ENCODE results near the gene DGAT2.
A peak's percentile ranks its signal among the peaks of the same experiment; 100 is the strongest.

DGAT2 gene

DNA sequence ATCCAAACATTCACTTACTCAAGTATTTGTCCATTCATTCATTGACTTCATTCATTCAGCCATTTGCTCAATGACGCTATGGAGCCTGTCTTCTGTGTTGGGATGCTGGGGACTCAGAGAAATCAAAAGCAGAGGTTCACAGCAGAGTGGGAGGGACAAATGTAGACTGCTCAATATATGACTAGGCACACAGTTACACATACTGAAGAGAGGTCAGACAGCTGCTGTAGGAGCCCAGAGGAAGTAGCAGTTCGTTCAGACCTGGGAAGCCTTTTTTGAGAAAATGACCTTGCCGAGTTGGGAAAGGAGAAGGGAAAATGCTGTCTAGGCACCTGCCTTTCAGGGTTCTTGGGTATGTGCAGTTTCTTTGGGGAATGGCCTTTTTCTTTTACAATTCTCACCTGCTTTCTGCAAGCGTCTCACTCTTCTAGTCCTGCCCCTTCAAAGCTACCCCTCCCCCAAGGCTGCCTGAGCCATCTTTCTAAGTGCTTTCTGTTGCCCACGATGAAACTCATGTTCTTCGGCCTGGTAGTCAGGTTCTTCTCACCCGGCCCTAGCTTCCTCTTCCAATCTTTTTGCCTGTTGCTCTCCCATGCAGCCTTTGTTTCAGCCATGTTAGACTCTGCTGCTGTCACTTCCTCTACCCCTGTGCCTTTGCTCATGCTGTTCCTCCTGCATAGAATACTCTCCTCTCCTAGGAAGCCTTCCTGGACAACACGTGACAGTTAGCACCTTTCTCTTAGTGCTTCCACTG is 42.2 kb downstream of the DGAT2 start:
- H3K4me3 ChIP-seq (ENCODE audit: low read depth, low read length), result peak overlapping the region; percentile 37
- DNase-seq (ENCODE audit: low read depth), result peak; percentile 68
- no peak for TF ChIP-seq POLR2A (IDR thresholded peaks at IDR 0.05; ENCODE audit: extremely low read depth, insufficient read length)
- TF ChIP-seq MYC (IDR thresholded peaks at IDR 0.05; ENCODE audit: low read depth, low read length), result no peak
- TF ChIP-seq MAX (IDR thresholded peaks at IDR 0.05; ENCODE audit: low read depth, low read length), result no peak
- TF ChIP-seq, protein P1, sequence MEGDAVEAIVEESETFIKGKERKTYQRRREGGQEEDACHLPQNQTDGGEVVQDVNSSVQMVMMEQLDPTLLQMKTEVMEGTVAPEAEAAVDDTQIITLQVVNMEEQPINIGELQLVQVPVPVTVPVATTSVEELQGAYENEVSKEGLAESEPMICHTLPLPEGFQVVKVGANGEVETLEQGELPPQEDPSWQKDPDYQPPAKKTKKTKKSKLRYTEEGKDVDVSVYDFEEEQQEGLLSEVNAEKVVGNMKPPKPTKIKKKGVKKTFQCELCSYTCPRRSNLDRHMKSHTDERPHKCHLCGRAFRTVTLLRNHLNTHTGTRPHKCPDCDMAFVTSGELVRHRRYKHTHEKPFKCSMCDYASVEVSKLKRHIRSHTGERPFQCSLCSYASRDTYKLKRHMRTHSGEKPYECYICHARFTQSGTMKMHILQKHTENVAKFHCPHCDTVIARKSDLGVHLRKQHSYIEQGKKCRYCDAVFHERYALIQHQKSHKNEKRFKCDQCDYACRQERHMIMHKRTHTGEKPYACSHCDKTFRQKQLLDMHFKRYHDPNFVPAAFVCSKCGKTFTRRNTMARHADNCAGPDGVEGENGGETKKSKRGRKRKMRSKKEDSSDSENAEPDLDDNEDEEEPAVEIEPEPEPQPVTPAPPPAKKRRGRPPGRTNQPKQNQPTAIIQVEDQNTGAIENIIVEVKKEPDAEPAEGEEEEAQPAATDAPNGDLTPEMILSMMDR (IDR thresholded peaks at IDR 0.05; ENCODE audit: low read depth, low read length), result no peak

DNA sequence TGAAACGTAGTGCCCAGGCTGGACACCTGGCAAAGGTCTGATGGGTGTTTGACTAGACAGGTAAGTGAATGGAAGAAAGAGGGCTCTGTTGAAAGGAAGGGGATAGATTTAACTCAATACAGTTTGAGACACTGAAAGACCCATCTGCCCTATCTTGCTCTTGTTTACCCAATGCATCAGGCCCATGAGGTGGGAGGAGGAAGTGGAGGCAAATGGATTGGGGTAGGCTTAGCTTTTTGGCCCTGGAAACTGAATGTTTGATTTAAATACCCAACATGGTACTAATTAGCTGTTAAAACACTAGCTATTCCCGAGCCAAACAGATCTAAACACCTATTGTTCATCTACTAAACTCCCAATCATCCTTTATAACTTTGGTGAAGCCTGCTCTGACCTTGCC is 42.9 kb downstream of the DGAT2 start:
- TF ChIP-seq, protein P1 (IDR thresholded peaks at IDR 0.05; ENCODE audit: low read depth, low read length), result no peak
- TF ChIP-seq POLR2A (IDR thresholded peaks at IDR 0.05; ENCODE audit: extremely low read depth, insufficient read length), result no peak
- TF ChIP-seq MYC (IDR thresholded peaks at IDR 0.05; ENCODE audit: low read depth, low read length), result no peak
- no peak for TF ChIP-seq MAX (IDR thresholded peaks at IDR 0.05; ENCODE audit: low read depth, low read length)
- peak overlapping the region; percentile 37 for H3K4me3 ChIP-seq (ENCODE audit: low read depth, low read length)
- DNase-seq (ENCODE audit: low read depth), result peak; percentile 35

DNA sequence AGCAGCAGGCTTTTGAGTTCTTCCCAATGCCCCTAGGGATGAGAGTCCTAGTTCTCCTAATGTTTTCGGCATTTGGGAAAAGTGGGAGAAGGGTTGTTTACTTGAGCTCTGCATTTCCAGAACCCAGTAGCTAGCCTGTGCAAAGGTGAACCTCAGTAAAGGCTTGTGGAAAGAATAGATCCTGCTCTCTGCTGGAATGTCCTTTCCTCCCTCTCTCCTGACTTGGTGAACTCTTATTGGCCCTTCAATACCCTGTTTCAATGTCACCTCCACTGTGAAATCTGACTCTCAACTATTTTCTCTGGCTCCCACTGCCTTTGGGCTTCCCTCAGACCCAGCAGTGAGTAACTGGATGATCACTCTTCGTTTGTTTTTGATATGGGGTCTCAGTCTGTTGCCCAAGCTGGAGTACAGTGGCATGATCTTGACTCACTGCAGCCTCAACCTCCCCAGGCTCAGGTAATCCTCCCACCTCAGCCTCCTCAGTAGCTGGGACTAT is 44.0 kb downstream of the DGAT2 start:
- TF ChIP-seq, protein P1 (IDR thresholded peaks at IDR 0.05; ENCODE audit: low read depth, low read length), result no peak
- TF ChIP-seq MYC (IDR thresholded peaks at IDR 0.05; ENCODE audit: low read depth, low read length), result no peak
- TF ChIP-seq POLR2A (IDR thresholded peaks at IDR 0.05; ENCODE audit: extremely low read depth, insufficient read length), result no peak
- no peak for TF ChIP-seq MAX (IDR thresholded peaks at IDR 0.05; ENCODE audit: low read depth, low read length)
- no peak for DNase-seq (ENCODE audit: low read depth)
- no peak overlapping the region for H3K4me3 ChIP-seq (ENCODE audit: low read depth, low read length)

DNA sequence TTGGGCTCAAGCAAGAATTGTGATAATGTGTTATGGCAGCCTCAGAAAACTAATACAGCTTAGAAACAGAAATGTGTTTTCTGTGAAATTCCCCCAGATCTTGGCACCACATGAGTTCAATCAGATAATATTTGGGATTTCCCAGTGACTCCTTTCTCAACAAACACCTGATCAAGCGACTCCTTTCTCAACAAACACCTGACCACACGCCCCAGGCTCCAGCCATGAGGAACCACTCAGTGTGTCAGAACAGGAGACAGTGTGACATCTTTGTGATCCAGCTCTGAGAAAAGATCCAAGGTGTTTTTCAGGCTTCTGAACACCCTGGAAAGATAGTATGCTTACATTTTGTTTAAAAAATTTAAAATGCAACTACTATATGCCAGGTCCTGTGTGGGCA is 44.5 kb downstream of the DGAT2 start:
- DNase-seq (ENCODE audit: low read depth), result no peak
- no peak overlapping the region for H3K4me3 ChIP-seq (ENCODE audit: low read depth, low read length)
- TF ChIP-seq, protein P1 (IDR thresholded peaks at IDR 0.05; ENCODE audit: low read depth, low read length), result no peak
- no peak for TF ChIP-seq POLR2A (IDR thresholded peaks at IDR 0.05; ENCODE audit: extremely low read depth, insufficient read length)
- no peak for TF ChIP-seq MAX (IDR thresholded peaks at IDR 0.05; ENCODE audit: low read depth, low read length)
- no peak for TF ChIP-seq MYC (IDR thresholded peaks at IDR 0.05; ENCODE audit: low read depth, low read length)

DNA sequence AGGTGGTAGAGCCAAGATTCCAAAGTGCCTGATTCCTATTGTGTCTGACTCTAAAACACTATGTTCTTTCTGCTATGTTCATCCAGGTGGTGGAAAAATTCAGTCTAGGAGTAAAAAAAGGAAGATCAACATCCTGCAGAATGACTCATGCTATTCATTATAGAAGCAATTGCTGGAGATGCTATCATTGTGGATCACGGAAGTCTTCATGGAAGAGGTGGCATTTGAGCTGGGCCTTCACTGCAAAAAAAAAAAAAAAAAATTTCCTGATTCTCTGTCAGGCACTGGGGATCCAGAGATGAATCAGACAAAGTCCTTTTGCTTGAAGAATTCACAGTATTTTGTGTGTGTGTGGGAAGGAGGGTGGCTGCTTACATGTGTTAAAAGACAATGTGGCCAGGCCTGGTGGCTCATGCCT is 45.1 kb downstream of the DGAT2 start:
- DNase-seq (ENCODE audit: low read depth), result no peak
- no peak overlapping the region for H3K4me3 ChIP-seq (ENCODE audit: low read depth, low read length)
- TF ChIP-seq POLR2A (IDR thresholded peaks at IDR 0.05; ENCODE audit: extremely low read depth, insufficient read length) (no peak), MAX (IDR thresholded peaks at IDR 0.05; ENCODE audit: low read depth, low read length) (no peak), MYC (IDR thresholded peaks at IDR 0.05; ENCODE audit: low read depth, low read length) (no peak)
- TF ChIP-seq, protein P1 (IDR thresholded peaks at IDR 0.05; ENCODE audit: low read depth, low read length), result no peak
